HG02759 (cell line): ENCODE results near the gene MS4A10.

Source experiments
- ATAC-seq: cut with Tn5 transposase; IDR thresholded peaks from one replicate; pipeline ENCODE4 v1.9.1; 2021; ENCODE audit warnings: mild to moderate bottlenecking, moderate library complexity; ENCODE audit not compliant: unreplicated experiment

MS4A10 gene

DNA sequence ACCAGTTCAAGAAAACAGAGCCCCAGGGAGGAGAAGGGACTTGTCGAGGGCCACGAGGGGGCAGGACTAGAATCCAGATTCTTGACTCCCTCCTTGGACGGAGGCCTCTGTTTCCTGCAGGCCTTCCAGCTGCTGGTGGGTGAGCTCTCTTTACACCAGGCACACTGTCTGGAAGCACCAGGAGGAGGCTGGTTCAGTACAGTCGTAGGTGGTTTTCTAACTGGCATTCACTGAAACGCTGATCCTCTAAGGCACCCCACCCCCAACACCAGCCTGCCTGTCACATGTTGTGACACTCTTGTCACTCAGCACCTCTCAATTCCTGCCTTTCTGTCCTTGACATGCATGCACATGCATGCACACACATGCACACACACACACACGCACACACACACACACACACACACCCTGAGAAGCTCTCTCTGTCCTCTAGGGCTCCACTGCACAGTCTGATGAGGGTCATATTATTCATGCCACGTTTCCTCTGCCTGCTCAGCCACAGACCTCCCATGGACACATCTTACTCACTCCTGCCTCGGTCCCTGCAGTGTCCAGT is 751 bp downstream of the MS4A10 start:
- ATAC-seq, result no peak

DNA sequence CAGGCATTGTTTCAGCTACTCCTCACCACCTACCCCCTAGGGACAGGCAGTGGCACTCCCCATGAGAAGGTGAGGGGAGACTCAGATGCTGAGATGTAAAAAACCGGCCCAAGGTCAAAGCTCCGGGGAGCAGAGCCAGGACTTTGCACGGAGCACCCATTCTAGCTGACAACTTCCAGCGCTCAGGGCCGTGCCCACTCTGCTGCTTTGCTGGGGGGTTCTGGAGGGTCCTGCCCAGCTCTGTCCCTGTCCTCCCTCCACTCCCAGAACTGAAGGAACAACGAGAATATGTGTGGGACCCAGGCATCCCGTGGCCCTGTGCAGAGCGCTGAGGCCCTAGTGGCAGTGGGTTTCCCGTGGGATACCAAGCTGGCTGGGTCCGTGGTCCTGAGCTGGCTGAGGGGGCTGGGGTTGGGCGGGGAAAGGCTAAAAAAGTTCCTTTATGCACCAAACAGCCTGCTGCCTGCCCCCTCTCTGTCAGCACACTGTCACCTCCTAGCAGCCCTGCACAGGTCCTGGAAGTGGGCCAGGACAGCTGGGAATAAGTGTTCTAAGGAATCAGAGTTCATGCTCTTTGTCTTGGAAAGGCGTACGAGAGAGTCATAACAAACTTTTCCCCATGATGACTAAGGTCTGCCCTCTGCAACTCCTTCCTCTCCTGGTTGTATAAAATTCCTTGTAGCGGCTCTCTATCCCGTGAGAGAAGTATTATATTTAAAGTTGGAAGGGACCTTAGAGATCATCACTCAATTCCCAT is 1.9 kb downstream of the MS4A10 start:
- no peak for ATAC-seq

DNA sequence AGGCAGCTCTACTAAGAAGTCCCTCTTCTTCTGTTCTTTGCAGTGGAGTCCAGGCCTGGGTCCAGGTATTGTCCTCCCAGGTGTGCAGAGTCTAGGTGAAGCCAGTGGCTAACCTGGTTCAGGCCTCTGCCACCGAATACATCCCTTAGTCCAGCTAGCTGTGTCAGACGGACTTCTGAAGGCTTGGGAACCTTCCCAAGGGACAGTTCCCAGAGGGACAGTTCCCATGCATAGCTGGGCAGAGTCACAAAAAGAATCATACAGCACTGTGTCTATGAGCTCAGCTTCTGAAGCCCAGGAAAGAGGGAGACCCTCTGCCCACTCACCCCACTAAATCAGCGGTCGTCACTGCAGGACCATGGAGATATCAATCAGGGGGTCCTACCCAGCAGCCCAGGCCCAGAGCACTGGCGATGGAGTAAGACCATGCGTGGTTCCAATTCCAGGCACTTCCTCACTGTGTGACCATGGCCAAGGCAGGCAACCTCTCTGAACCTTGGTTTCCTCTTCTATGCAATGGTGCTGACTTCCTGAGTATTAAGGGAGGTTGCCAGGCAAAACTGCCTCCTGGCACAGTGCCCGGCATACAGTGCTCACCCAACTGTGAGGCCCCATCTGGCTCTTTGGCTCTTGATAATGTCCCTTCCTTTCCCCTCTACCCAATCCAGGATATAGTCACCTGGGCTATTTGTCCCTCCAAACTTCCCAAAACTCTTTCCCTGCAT is 3.4 kb downstream of the MS4A10 start:
- ATAC-seq, result no peak

- ATAC-seq, result no peak
Observed at GRCh38 chr11:60790726-60791125, 5.6 kb downstream of the MS4A10 start.

DNA sequence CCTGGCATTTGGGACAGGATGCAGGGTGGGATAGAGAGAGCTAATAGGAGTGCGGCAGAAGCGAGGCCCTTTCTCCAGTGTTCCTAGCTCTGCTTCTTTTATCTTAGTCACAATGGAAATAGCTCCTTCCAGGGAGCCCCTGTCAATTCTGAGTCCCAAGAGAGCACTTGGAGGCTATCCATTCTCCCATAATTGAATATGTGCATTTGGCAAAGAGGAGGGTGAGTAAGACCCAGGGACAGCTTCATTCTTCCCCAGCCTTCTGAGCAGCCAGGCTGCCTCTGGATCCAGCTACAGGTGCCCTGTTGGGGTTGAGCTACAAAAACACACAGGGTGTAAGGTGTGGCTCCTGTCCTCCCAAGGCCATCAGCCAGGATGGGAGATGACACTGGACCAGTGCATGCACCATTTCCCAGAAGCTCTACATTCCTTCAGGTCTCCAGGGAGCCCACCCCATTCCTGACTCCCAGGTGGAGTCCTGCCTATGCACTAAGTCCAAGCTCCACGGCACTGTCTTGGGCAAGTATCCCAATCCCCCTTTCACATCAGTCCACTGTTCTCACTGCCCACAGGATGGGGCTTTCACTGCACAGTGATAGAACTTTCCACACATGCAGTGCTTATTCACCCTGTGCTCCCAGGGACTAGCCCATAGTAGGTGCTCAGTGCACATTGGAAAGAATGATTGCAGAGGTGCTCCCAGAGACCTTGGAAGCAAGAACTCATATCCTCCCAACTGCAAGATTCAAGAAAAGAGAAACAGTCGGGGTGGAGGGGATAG is 6.2 kb downstream of the MS4A10 start:
- no peak for ATAC-seq

GRCh38 chr11:60792521-60792920 is 7.4 kb downstream of the MS4A10 start:
- no peak for ATAC-seq

DNA sequence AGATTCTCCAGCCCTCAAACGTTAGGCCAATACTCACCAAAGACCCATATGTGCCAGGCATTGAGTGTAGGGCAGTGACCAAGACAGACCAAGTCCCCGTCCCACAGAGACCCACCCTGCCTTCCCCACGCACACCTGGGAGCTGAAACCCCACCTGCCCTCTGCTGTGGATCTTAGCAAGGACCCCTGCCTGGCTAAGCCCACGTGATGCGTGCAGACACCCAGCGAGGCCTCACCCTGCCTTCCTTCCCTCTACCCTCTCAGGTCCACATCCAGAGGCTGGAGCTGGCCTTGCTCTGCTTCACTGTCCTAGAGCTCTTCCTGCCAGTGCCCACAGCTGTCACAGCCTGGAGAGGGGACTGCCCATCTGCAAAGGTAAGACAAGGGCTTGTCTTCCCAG is 10.2 kb downstream of the MS4A10 start:
- no peak for ATAC-seq

- no peak for ATAC-seq
Observed at GRCh38 chr11:60797846-60798630, 12.9 kb downstream of the MS4A10 start.

DNA sequence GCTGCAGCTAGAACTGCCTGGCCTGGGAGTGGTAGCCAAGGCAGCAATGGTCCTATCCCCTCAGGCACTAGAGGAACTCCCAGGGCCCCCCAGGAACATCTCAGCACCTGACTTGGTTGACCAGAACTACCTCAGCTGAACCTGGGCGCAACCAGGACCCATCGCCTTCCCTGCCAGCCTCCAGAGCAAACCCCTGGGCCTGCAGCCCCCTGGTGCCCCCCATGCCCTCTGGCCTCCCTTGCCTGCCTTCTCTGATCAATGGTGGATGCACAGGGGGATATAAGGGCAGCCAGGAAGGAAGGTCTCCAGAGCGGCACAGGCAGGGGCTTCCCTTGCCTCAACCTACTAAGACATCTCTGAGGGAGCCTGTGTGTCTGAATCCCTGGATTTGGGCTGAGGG is 13.5 kb downstream of the MS4A10 start:
- no peak for ATAC-seq

DNA sequence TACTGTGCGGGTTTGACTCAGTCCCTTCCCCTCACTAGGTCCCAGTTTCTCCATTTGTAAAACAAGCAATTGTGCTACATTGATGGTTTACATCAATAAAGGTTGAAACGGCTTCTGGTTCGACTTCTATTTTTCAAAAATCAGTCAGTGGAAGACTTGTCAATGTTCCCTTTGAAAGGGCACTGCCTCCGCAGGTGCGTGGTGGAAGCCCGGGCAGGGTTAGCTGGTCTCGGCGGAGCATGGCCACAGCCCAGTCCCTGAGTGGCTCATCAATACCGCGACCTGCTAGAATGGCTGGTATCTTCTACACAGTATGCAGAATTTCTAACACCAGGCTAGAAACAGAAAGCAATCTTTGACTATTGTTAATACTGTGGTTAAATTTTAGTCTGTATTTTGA is 16.1 kb downstream of the MS4A10 start:
- no peak for ATAC-seq

GRCh38 chr11:60803273-60803936 is 18.3 kb downstream of the MS4A10 start:
- ATAC-seq, result no peak

- no peak for ATAC-seq
Observed at GRCh38 chr11:60809249-60809648, 24.1 kb downstream of the MS4A10 start.

- no peak for ATAC-seq
Observed at GRCh38 chr11:60809691-60810090, 24.6 kb downstream of the MS4A10 start.

GRCh38 chr11:60810151-60810550 is 25.0 kb downstream of the MS4A10 start:
- ATAC-seq, result no peak

DNA sequence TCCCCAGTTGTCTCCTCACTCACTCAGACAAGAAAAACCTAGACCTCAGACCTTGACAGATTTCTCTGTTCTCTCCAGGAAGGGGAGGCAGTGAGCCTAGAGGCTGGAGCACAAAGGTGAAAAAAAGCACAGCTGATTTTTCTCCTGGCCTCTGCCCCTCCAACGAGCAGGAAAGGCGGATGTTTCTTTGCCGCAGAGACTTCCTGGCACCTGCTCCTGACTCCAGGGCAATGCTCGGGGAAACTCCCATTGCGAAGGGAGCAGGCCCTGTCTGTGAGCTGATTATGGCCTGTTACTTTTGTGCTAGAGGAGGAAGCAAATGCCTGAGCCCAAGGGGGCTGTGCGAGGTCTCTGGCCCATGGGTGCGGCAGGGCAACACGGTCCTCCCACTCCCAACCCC is 25.4 kb downstream of the MS4A10 start:
- ATAC-seq, result no peak

DNA sequence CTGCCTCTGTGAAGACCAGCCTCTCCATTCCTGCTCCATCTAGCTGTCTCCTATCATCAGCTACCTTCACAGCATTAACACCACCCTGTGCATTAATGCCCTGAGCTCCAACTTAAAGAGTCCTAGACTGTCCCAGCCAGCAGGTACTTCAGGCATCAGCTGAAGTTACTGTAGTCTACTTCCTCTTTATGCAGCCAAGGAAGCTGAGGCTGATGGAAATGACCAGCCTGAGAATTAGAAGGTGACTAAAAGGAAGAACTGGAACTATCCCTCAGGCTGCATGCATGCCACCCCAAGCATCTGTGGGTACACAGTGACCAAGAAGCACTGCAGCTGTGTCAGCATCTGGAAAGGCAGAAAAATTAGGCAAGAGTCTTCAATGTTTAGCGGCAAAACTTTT is 28.2 kb downstream of the MS4A10 start:
- no peak for ATAC-seq

DNA sequence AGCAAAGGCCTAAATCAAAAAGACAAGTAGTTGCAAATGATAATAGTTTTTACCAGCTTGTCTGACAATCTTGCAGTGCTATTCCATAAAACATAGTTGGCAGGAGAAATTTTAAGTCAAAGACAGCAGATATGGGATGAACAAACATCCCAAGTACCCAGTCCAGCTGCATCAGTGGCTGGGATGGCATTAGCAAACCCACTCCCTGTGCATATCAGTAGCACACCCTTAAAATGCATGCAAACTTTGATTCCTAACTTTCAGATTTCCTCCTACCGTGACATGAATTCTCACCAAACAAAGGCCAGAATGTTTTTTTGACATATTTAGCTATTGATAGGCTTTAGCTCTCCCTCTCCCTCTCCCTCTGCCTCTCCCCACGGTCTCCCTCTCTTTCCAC is 29.0 kb downstream of the MS4A10 start:
- no peak for ATAC-seq

DNA sequence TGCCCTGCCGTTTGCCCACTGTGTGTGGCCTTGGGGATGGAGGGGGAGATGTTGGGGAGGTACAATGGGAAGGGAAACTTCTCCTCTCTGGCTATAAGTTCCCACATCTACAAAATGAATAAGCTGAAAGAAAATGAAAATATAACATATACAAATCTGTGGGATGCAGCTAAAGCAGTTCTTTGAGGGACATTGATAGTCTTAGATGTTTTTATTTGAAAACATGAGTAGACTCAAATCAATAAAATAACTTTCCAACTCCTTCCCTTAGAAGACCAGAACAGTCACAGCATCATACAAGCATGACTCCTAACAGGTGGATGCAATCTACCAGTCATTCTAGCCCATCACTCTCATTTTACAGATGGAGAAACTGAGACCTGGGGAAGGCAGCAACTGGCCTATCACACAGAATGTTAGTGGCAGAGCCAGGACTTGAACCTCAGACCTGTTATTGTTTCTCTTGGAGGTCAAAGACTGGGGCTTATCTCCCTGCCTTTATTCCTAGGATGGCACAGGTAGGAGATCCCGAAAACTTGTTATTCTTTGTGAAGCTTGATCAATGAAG is 31.5 kb downstream of the MS4A10 start:
- no peak for ATAC-seq

DNA sequence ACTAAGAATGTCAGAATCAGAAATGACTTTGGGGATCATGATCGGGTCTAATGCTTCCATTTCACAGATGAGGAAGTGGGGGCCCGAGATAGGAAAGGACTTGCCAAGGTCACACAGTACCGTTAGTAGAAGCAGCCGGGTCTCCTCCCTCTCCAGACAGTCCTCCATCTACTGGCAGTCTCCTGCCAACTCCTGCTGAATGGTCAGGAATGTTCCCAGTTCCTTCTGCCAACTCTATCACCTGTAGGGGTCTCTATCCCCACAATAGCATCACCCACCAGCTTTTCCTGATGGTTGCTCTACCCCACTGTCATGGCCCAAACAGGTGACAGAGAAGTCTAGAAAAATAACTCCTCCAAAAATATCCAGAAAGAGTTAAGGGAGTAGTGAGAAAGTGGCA is 32.9 kb downstream of the MS4A10 start:
- no peak for ATAC-seq
